ENCODE data around the gene GRID2. TPM values are rescaled to one million over a fixed set of nuclear protein-coding genes. Genes with fewer than 3 reads are reported as not detected.
A peak's percentile ranks its signal among the peaks of the same experiment; 100 is the strongest.

The GRID2 gene
- polyA plus RNA-seq, 1 of the 3 experiments (the other 2 are of a cell fraction), result not detected

DNA sequence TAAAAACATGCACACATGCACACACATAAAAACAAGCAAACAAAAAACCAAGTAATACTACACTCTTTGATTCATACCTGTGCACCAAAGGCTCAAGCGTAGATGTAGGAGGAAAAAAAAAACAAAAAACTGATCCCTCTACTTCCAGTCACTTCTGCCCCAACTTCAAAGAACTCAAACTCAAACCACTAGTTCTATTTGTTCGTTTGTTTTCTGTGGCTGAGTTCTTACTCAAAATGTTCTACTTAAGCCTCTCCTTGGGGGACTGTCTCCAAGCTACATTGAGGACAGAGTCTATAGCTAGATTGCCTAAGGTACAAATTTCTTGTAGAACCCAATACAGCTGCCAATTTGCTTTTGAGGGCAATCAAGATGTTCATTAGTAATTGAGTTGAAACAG, 1353.8 kb downstream of the GRID2 start:
- ChIA-PET CTCF (interaction anchor here (1.3 kb wide), 1 partner anchor 242 kb away, joined by 3 read pairs; no protein-coding TSS in a partner anchor), POLR2A (no interaction called here)
- no peaks in the 10 kb centered on the region for H3K79me2 ChIP-seq (ENCODE audit: insufficient read depth)
- no peak for DNase-seq
- H3K27ac ChIP-seq (ENCODE audit: low read depth in 2 of 2, low read length in 1 of 2), result no peak overlapping the region
- H3K36me3 ChIP-seq (replicated peaks in 1 of 2; ENCODE audit: control insufficient read depth in 1 of 2, insufficient read depth in 2 of 2, low read length in 1 of 2), result no peaks in the 10 kb centered on the region
- peaks cover 0 to 9% of the 10 kb centered on the region in 2 experiments; a peak in 2 of 4 replicates for H3K4me1 ChIP-seq (ENCODE audit: control insufficient read depth in 1 of 2, insufficient read depth in 2 of 2, low read depth in 1 of 2, low read length in 1 of 2)
- no peaks in the 10 kb centered on the region for H3K9me2 ChIP-seq
- H3K27me3 ChIP-seq (ENCODE audit: insufficient read depth), result no peaks in the 10 kb centered on the region
- H3K9me3 ChIP-seq, result no peaks in the 10 kb centered on the region
- no peak overlapping the region for H3K4me2 ChIP-seq
- no peak overlapping the region for H3K4me3 ChIP-seq (ENCODE audit: low read depth in 2 of 2, low read length in 1 of 2)
- no peaks in the 10 kb centered on the region for H4K20me1 ChIP-seq (ENCODE audit: insufficient read depth)
- H3F3A ChIP-seq (replicated peaks; ENCODE audit: insufficient read depth), result peaks cover 16% of the 10 kb centered on the region
- 74% methylated on average over 2 of the region's 2 CpGs for WGBS (ENCODE audit: low lambda C conversion rate)
- no peak overlapping the region for H2AFZ ChIP-seq (ENCODE audit: low read depth)
- no peak for TF ChIP-seq RXRA (IDR thresholded peaks at IDR 0.05; ENCODE audit: borderline replicate concordance, low read depth)
- TF ChIP-seq FOXM1 (IDR thresholded peaks at IDR 0.05; ENCODE audit: low read depth), result no peak
- TF ChIP-seq GABPA (IDR thresholded peaks at IDR 0.05; ENCODE audit: low read depth), result no peak
- TF ChIP-seq SMC3 (IDR thresholded peaks at IDR 0.05; ENCODE audit: low read depth, low read length), result no peak
- no peak for TF ChIP-seq RAD21 (IDR thresholded peaks at IDR 0.05; ENCODE audit: low read length)
- TF ChIP-seq FOSL2 (IDR thresholded peaks at IDR 0.05; ENCODE audit: borderline replicate concordance, low read depth), result no peak
- TF ChIP-seq, protein P1, sequence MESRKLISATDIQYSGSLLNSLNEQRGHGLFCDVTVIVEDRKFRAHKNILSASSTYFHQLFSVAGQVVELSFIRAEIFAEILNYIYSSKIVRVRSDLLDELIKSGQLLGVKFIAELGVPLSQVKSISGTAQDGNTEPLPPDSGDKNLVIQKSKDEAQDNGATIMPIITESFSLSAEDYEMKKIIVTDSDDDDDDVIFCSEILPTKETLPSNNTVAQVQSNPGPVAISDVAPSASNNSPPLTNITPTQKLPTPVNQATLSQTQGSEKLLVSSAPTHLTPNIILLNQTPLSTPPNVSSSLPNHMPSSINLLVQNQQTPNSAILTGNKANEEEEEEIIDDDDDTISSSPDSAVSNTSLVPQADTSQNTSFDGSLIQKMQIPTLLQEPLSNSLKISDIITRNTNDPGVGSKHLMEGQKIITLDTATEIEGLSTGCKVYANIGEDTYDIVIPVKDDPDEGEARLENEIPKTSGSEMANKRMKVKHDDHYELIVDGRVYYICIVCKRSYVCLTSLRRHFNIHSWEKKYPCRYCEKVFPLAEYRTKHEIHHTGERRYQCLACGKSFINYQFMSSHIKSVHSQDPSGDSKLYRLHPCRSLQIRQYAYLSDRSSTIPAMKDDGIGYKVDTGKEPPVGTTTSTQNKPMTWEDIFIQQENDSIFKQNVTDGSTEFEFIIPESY (IDR thresholded peaks at IDR 0.05; ENCODE audit: borderline replicate concordance, low read depth), result no peak
- TF ChIP-seq EZH2phosphoT487 (IDR thresholded peaks at IDR 0.05; ENCODE audit: borderline replicate concordance, low read depth), result no peak
- H3K9ac ChIP-seq, result no peak overlapping the region

DNA sequence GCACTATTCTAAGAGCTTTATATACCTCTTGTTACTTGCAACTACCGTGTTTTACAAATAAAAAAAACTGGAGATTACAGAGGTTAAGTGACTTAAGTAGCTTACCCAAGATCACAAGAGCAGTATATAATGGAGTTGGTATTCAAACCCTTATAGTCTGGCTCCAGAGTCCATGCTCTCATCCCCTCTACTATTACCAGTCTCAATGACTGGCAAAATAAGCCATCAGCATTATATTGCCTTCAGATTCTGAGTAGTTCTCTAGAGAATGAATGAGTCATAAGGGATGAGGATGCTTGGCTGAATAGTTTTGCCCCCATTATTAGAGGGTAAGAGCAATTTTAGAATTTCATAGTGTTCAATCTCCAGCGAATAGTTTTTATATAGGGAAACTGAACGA, 1354.7 kb downstream of the GRID2 start:
- WGBS (ENCODE audit: low lambda C conversion rate), result 71% methylated on average over 3 of the region's 3 CpGs
- no peaks in the 10 kb centered on the region for H3K9me2 ChIP-seq
- H3K27me3 ChIP-seq (ENCODE audit: insufficient read depth), result no peaks in the 10 kb centered on the region
- CTCF ChIA-PET, result no interaction called here
- no peaks in the 10 kb centered on the region for H3K9me3 ChIP-seq
- H2AFZ ChIP-seq (ENCODE audit: low read depth), result no peak overlapping the region
- no peak overlapping the region for H3K4me2 ChIP-seq
- H4K20me1 ChIP-seq (ENCODE audit: insufficient read depth), result no peaks in the 10 kb centered on the region
- no peak for DNase-seq
- H3K27ac ChIP-seq (ENCODE audit: low read depth in 2 of 2, low read length in 1 of 2), result no peak overlapping the region
- no peak overlapping the region for H3K9ac ChIP-seq
- peaks cover 16% of the 10 kb centered on the region for H3F3A ChIP-seq (replicated peaks; ENCODE audit: insufficient read depth)
- H3K4me3 ChIP-seq (ENCODE audit: low read depth in 2 of 2, low read length in 1 of 2), result no peak overlapping the region
- H3K36me3 ChIP-seq (replicated peaks in 1 of 2; ENCODE audit: control insufficient read depth in 1 of 2, insufficient read depth in 2 of 2, low read length in 1 of 2), result no peaks in the 10 kb centered on the region
- TF ChIP-seq FOSL2 (IDR thresholded peaks at IDR 0.05; ENCODE audit: borderline replicate concordance, low read depth) (0 out of 2 replicates have a peak, but pooled peaks have one; percentile 2), GATA2 (CRISPR knock-in tag; IDR thresholded peaks at IDR 0.05) (no peak)
- POLR2A ChIA-PET, result no interaction called here
- H3K79me2 ChIP-seq (ENCODE audit: insufficient read depth), result no peaks in the 10 kb centered on the region
- H3K4me1 ChIP-seq (ENCODE audit: control insufficient read depth in 1 of 2, insufficient read depth in 2 of 2, low read depth in 1 of 2, low read length in 1 of 2), result peaks cover 0 to 9% of the 10 kb centered on the region in 2 experiments; a peak in 2 of 4 replicates

DNA sequence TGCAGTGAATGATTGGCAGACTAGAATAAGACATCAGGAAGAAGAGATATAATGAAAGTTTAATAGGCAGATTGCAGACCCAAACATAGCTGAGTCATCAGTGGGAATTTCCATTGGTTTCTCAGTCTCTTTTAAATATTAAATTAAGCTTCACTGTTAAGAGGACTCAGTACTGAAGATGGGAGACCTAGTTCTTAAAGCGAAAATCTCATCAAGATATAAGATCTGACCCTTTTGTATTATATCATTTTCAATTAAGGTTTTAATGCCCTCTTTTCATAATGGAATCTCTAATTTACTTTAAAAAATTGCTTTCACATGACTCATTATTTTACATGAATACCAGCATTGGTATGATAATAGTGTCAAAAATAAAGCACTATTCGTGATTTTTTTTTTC, 1355.9 kb downstream of the GRID2 start:
- no peaks in the 10 kb centered on the region for H3K36me3 ChIP-seq (replicated peaks in 1 of 2; ENCODE audit: control insufficient read depth in 1 of 2, insufficient read depth in 2 of 2, low read length in 1 of 2)
- peak overlapping the region; percentile 57; the same call in 1 of the 2 replicates for H2AFZ ChIP-seq (ENCODE audit: low read depth)
- no peak overlapping the region for H3K4me3 ChIP-seq (ENCODE audit: low read depth in 2 of 2, low read length in 1 of 2)
- no peak for DNase-seq
- H3K9me2 ChIP-seq, result no peaks in the 10 kb centered on the region
- no peaks in the 10 kb centered on the region for H3K79me2 ChIP-seq (ENCODE audit: insufficient read depth)
- H3K9ac ChIP-seq, result no peak overlapping the region
- peak overlapping the region in 1 of 2 experiments; percentile 45; a peak in 2 of 4 replicates for H3K27ac ChIP-seq (ENCODE audit: low read depth in 2 of 2, low read length in 1 of 2)
- CTCF ChIA-PET, result interaction anchor here (0.6 kb wide), 1 partner anchor 29 kb away, joined by 3 read pairs; no protein-coding TSS in a partner anchor
- whole genome bisulfite sequencing (ENCODE audit: low lambda C conversion rate), result 17% methylated on average over 2 of the region's 2 CpGs
- peaks cover 16% of the 10 kb centered on the region for H3F3A ChIP-seq (replicated peaks; ENCODE audit: insufficient read depth)
- no peaks in the 10 kb centered on the region for H3K27me3 ChIP-seq (ENCODE audit: insufficient read depth)
- H3K9me3 ChIP-seq, result no peaks in the 10 kb centered on the region
- H3K4me2 ChIP-seq, result no peak overlapping the region
- TF ChIP-seq JUND (IDR thresholded peaks at IDR 0.05) (peak; percentile 16; the same call in 1 of the 2 replicates), ELF1 (IDR thresholded peaks at IDR 0.05) (no peak), FOSL2 (IDR thresholded peaks at IDR 0.05; ENCODE audit: borderline replicate concordance, low read depth) (peak; percentile 21; the same call in 1 of the 2 replicates)
- TF ChIP-seq, protein P2, sequence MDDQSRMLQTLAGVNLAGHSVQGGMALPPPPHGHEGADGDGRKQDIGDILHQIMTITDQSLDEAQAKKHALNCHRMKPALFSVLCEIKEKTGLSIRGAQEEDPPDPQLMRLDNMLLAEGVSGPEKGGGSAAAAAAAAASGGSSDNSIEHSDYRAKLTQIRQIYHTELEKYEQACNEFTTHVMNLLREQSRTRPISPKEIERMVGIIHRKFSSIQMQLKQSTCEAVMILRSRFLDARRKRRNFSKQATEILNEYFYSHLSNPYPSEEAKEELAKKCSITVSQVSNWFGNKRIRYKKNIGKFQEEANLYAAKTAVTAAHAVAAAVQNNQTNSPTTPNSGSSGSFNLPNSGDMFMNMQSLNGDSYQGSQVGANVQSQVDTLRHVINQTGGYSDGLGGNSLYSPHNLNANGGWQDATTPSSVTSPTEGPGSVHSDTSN (IDR thresholded peaks at IDR 0.05), result peak; percentile 11; the same call in 1 of the 2 replicates
- POLR2A ChIA-PET, result no interaction called here
- peaks cover 0 to 9% of the 10 kb centered on the region in 2 experiments; a peak in 2 of 4 replicates for H3K4me1 ChIP-seq (ENCODE audit: control insufficient read depth in 1 of 2, insufficient read depth in 2 of 2, low read depth in 1 of 2, low read length in 1 of 2)
- no peaks in the 10 kb centered on the region for H4K20me1 ChIP-seq (ENCODE audit: insufficient read depth)

All from SK-N-SH (cell line).